Endodermal cell (in vitro differentiated cells): ENCODE data around the gene POLR3E. TPM values are rescaled to one million over a fixed set of nuclear protein-coding genes. Genes with fewer than 3 reads are reported as not detected.

Experiments used
- DNase-seq: peaks from one replicate; pipeline ENCODE4 v3.0.0-alpha.2; 2017
- H3K27ac ChIP-seq: 2 replicates; pipeline ENCODE4 v1.5.1; 2013; ENCODE audit warnings: mild to moderate bottlenecking, low read depth, low read length, moderate library complexity
- H3K27me3 ChIP-seq: 2 replicates; pipeline ENCODE4 v1.6.1; 2013; ENCODE audit warnings: mild to moderate bottlenecking, low read length, moderate library complexity; ENCODE audit not compliant: insufficient read depth, control insufficient read depth, poor library complexity, severe bottlenecking
- H3K36me3 ChIP-seq: 2 replicates; pipeline ENCODE4 v1.7.0; 2013; ENCODE audit warnings: mild to moderate bottlenecking, low read length, moderate library complexity; ENCODE audit not compliant: control insufficient read depth, insufficient read depth
- H3K4me1 ChIP-seq: one replicate; pipeline ENCODE4 v1.7.0; 2013; ENCODE audit warnings: low read length; ENCODE audit not compliant: control insufficient read depth, insufficient read depth
- H3K4me3 ChIP-seq: 2 replicates; pipeline ENCODE4 v1.5.1; 2013; ENCODE audit warnings: mild to moderate bottlenecking, low read length, moderate library complexity
- H3K9ac ChIP-seq: 2 replicates; pipeline ENCODE4 v1.6.1; 2013; ENCODE audit warnings: mild to moderate bottlenecking, low read length, moderate library complexity; ENCODE audit not compliant: poor library complexity, severe bottlenecking; ENCODE audit errors: extremely low read depth
- H3K9me3 ChIP-seq: 2 replicates; pipeline ENCODE4 v1.6.1; 2013; ENCODE audit warnings: mild to moderate bottlenecking, low read length, moderate library complexity; ENCODE audit not compliant: control insufficient read depth
- H3K27ac Mint-ChIP-seq: 2 replicates; pipeline ENCODE4 v1.8.0; 2020; ENCODE audit warnings: mixed read lengths
- H3K27me3 Mint-ChIP-seq: 2 replicates; pipeline ENCODE4 v1.8.0; 2021; ENCODE audit warnings: mild to moderate bottlenecking, mixed read lengths; ENCODE audit not compliant: insufficient read depth
- H3K36me3 Mint-ChIP-seq: 2 replicates; pipeline ENCODE4 v1.8.0; 2020; ENCODE audit warnings: low read depth, mixed read lengths
- H3K4me1 Mint-ChIP-seq: 2 replicates; pipeline ENCODE4 v1.8.0; 2020; ENCODE audit warnings: mixed read lengths
- H3K4me3 Mint-ChIP-seq: 2 replicates; pipeline ENCODE4 v1.8.0; 2020; ENCODE audit warnings: mild to moderate bottlenecking, moderate library complexity, mixed read lengths
- H3K9me3 Mint-ChIP-seq: 2 replicates; pipeline ENCODE4 v1.8.0; 2020; ENCODE audit warnings: mild to moderate bottlenecking, mixed read lengths
- CTCF ChIP-seq: fragments of 200-600 bp; sonication (generic); conservative IDR thresholded peaks from 2 replicates; pipeline ENCODE4 v1.5.0; 2021; ENCODE audit warnings: antibody characterized with exemption, mild to moderate bottlenecking
- WGBS, 2 experiments: methylation state at CpG; one replicate each; pipeline versions ENCODE4 v1.1.5 to v1.1.7; 2013; ENCODE audit warnings: missing lambda C conversion rate in 2 of 2, mixed read lengths in 1 of 2; ENCODE audit not compliant: insufficient coverage in 1 of 2, insufficient read length in 1 of 2; 5-methylcytosine and 5-hydroxymethylcytosine counted together
- total RNA-seq, 2 donors: library from RNA; stranded (reverse); fragmentation: NEBNext Ultra II Directional in 1 of 2; extraction: Animal tissue kit (Norgen Biotek cat#: 25700) in 1 of 2; gene quantifications; 2 replicates in 1 of 2; 3 replicates in 1 of 2; pipeline ENCODE4 v1.2.1, GENCODE V29; 2021

Gene POLR3E
- total RNA-seq, 2 donors from 2014 or later, result 73.1 to 73.6 TPM

- no peak for DNase-seq
- no peak for TF ChIP-seq CTCF
- H3K27ac Mint-ChIP-seq, result no peak overlapping the region
- no peaks in the 10 kb centered on the region for H3K27me3 Mint-ChIP-seq
- H3K36me3 Mint-ChIP-seq, result peaks cover 73% of the 10 kb centered on the region
- Histone ChIP-seq H3K4me1 (no peaks in the 10 kb centered on the region), H3K9me3 (peaks cover 51% of the 10 kb centered on the region), H3K27ac (no peak overlapping the region), H3K4me3 (peak overlapping the region; percentile 37), H3K27me3 (no peaks in the 10 kb centered on the region), H3K36me3 (peaks cover 64% of the 10 kb centered on the region), H3K9ac (no peak overlapping the region)
- H3K9me3 Mint-ChIP-seq, result peaks cover 55% of the 10 kb centered on the region
- H3K4me1 Mint-ChIP-seq, result no peaks in the 10 kb centered on the region
- H3K4me3 Mint-ChIP-seq, result no peak overlapping the region
Observed at GRCh38 chr16:22337045-22337444, 39.8 kb downstream of the POLR3E start.

GRCh38 chr16:22337849-22338635 lies 40.8 kb downstream of the POLR3E start:
- Mint-ChIP-seq H3K4me1 (no peaks in the 10 kb centered on the region), H3K36me3 (peaks cover 67% of the 10 kb centered on the region), H3K27me3 (no peaks in the 10 kb centered on the region), H3K4me3 (no peak overlapping the region), H3K27ac (no peak overlapping the region), H3K9me3 (peaks cover 55% of the 10 kb centered on the region)
- H3K4me3 ChIP-seq, result peak overlapping the region; percentile 25
- H3K27ac ChIP-seq, result no peak overlapping the region
- H3K4me1 ChIP-seq, result no peaks in the 10 kb centered on the region
- DNase-seq, result no peak
- no peak overlapping the region for H3K9ac ChIP-seq
- H3K9me3 ChIP-seq, result peaks cover 55% of the 10 kb centered on the region
- no peak for TF ChIP-seq CTCF
- peaks cover 58% of the 10 kb centered on the region for H3K36me3 ChIP-seq
- 85 to 94% methylated on average over 2 to 4 of the region's 4 CpGs for WGBS, 2 experiments
- no peaks in the 10 kb centered on the region for H3K27me3 ChIP-seq

GRCh38 chr16:22340945-22341344 lies 43.7 kb downstream of the POLR3E start:
- Mint-ChIP-seq H3K27ac (no peak overlapping the region), H3K4me1 (no peaks in the 10 kb centered on the region), H3K4me3 (no peak overlapping the region), H3K9me3 (peaks cover 52% of the 10 kb centered on the region), H3K36me3 (peaks cover 43% of the 10 kb centered on the region), H3K27me3 (no peaks in the 10 kb centered on the region)
- H3K36me3 ChIP-seq, result peaks cover 40% of the 10 kb centered on the region
- no peak for TF ChIP-seq CTCF
- no peak overlapping the region for H3K9ac ChIP-seq
- peaks cover 50% of the 10 kb centered on the region for H3K9me3 ChIP-seq
- H3K27ac ChIP-seq, result no peak overlapping the region
- no peak for DNase-seq
- H3K4me1 ChIP-seq, result no peaks in the 10 kb centered on the region
- no peak overlapping the region for H3K4me3 ChIP-seq
- H3K27me3 ChIP-seq, result no peaks in the 10 kb centered on the region
